ENCODE data around the gene CXCR1.

Gene CXCR1

GRCh38 chr2:218152777-218153176 is 14.0 kb downstream of the CXCR1 start:
- Histone ChIP-seq H3K79me2 (ENCODE audit: control insufficient read depth, insufficient read depth, low read length, poor library complexity) (no peaks in the 10 kb centered on the region), H3K14ac (ENCODE audit: low read length) (no peak overlapping the region), H3K4me2 (ENCODE audit: low read length) (no peak overlapping the region), H4K12ac (ENCODE audit: low read depth, low read length) (no peak overlapping the region), H3K4me1 (ENCODE audit: control insufficient read depth in 1 of 2, insufficient read depth in 2 of 2, low read length in 2 of 2) (peaks cover 4 to 10% of the 10 kb centered on the region in 2 experiments), H2AK5ac (ENCODE audit: low read length) (no peak overlapping the region), H3K23ac (ENCODE audit: low read length) (no peak overlapping the region), H4K91ac (ENCODE audit: low read depth, low read length) (no peak overlapping the region), H2BK120ac (ENCODE audit: insufficient read depth, low read length, poor library complexity) (no peak overlapping the region), H2BK5ac (ENCODE audit: low read depth, low read length, poor library complexity) (no peak overlapping the region), H3K18ac (ENCODE audit: low read length) (no peak overlapping the region), H3K27ac (ENCODE audit: low read depth, low read length) (no peak overlapping the region), H4K8ac (ENCODE audit: low read depth, low read length) (no peak overlapping the region), H3K4ac (ENCODE audit: low read depth, low read length) (no peak overlapping the region), H3K36me3 (ENCODE audit: control insufficient read depth in 1 of 2, insufficient read depth in 2 of 2, low read length in 2 of 2) (no peaks in the 10 kb centered on the region), H3K79me1 (ENCODE audit: low read length) (peaks cover 1% of the 10 kb centered on the region), H3K27me3 (ENCODE audit: insufficient read depth, low read length) (no peaks in the 10 kb centered on the region), H3K4me3 (ENCODE audit: low read depth, low read length) (no peak overlapping the region), H3K9ac (ENCODE audit: low read length) (no peak overlapping the region), H3K9me3 (ENCODE audit: insufficient read depth, low read depth, low read length) (no peaks in the 10 kb centered on the region), H2AFZ (ENCODE audit: insufficient read depth, low read length, poor library complexity) (no peak overlapping the region), H2BK12ac (ENCODE audit: low read length) (no peak overlapping the region)
- no CpG with 5 or more reads among the region's 1 CpG for WGBS (ENCODE audit: extremely low coverage, insufficient coverage, insufficient read length)
- peak in 1 of 2 donors; percentile 28 for DNase-seq

- no peak overlapping the region for H3K14ac ChIP-seq (ENCODE audit: low read length)
- H3K23ac ChIP-seq (ENCODE audit: low read length) = no peak overlapping the region
- H3K9ac ChIP-seq (ENCODE audit: low read length) = no peak overlapping the region
- peaks cover 4 to 10% of the 10 kb centered on the region in 2 experiments for H3K4me1 ChIP-seq (ENCODE audit: control insufficient read depth in 1 of 2, insufficient read depth in 2 of 2, low read length in 2 of 2)
- H3K36me3 ChIP-seq (ENCODE audit: control insufficient read depth in 1 of 2, insufficient read depth in 2 of 2, low read length in 2 of 2) = no peaks in the 10 kb centered on the region
- H3K18ac ChIP-seq (ENCODE audit: low read length) = no peak overlapping the region
- H2AK5ac ChIP-seq (ENCODE audit: low read length) = no peak overlapping the region
- no peak overlapping the region for H3K27ac ChIP-seq (ENCODE audit: low read depth, low read length)
- H2BK12ac ChIP-seq (ENCODE audit: low read length) = no peak overlapping the region
- H3K9me3 ChIP-seq (ENCODE audit: insufficient read depth, low read depth, low read length) = no peaks in the 10 kb centered on the region
- DNase-seq = peak; percentile 86 to 92
- H2AFZ ChIP-seq (ENCODE audit: insufficient read depth, low read length, poor library complexity) = no peak overlapping the region
- H3K4me3 ChIP-seq (ENCODE audit: low read depth, low read length) = no peak overlapping the region
- no peak overlapping the region for H4K91ac ChIP-seq (ENCODE audit: low read depth, low read length)
- H3K79me1 ChIP-seq (ENCODE audit: low read length) = peaks cover 1% of the 10 kb centered on the region
- no peaks in the 10 kb centered on the region for H3K27me3 ChIP-seq (ENCODE audit: insufficient read depth, low read length)
- no peaks in the 10 kb centered on the region for H3K79me2 ChIP-seq (ENCODE audit: control insufficient read depth, insufficient read depth, low read length, poor library complexity)
- no peak overlapping the region for H2BK120ac ChIP-seq (ENCODE audit: insufficient read depth, low read length, poor library complexity)
- H3K4me2 ChIP-seq (ENCODE audit: low read length) = no peak overlapping the region
- no peak overlapping the region for H2BK5ac ChIP-seq (ENCODE audit: low read depth, low read length, poor library complexity)
- H4K8ac ChIP-seq (ENCODE audit: low read depth, low read length) = no peak overlapping the region
- no CpG with 5 or more reads among the region's 8 CpGs for WGBS (ENCODE audit: extremely low coverage, insufficient coverage, insufficient read length)
- no peak overlapping the region for H4K12ac ChIP-seq (ENCODE audit: low read depth, low read length)
- no peak overlapping the region for H3K4ac ChIP-seq (ENCODE audit: low read depth, low read length)
These were observed 14.6 kb downstream of the CXCR1 start for GRCh38 chr2:218152172-218152571.

GRCh38 chr2:218149848-218150440 is 16.8 kb downstream of the CXCR1 start:
- Histone ChIP-seq H3K79me1 (ENCODE audit: low read length) (peaks cover 1% of the 10 kb centered on the region), H3K4ac (ENCODE audit: low read depth, low read length) (no peak overlapping the region), H2AFZ (ENCODE audit: insufficient read depth, low read length, poor library complexity) (no peak overlapping the region), H3K36me3 (ENCODE audit: control insufficient read depth in 1 of 2, insufficient read depth in 2 of 2, low read length in 2 of 2) (no peaks in the 10 kb centered on the region), H3K18ac (ENCODE audit: low read length) (no peak overlapping the region), H4K91ac (ENCODE audit: low read depth, low read length) (no peak overlapping the region), H3K27ac (ENCODE audit: low read depth, low read length) (no peak overlapping the region), H3K4me1 (ENCODE audit: control insufficient read depth in 1 of 2, insufficient read depth in 2 of 2, low read length in 2 of 2) (peaks cover 4 to 10% of the 10 kb centered on the region in 2 experiments), H2AK5ac (ENCODE audit: low read length) (no peak overlapping the region), H2BK12ac (ENCODE audit: low read length) (no peak overlapping the region), H3K79me2 (ENCODE audit: control insufficient read depth, insufficient read depth, low read length, poor library complexity) (no peaks in the 10 kb centered on the region), H3K4me3 (ENCODE audit: low read depth, low read length) (no peak overlapping the region), H3K27me3 (ENCODE audit: insufficient read depth, low read length) (no peaks in the 10 kb centered on the region), H2BK120ac (ENCODE audit: insufficient read depth, low read length, poor library complexity) (no peak overlapping the region), H3K4me2 (ENCODE audit: low read length) (no peak overlapping the region), H4K12ac (ENCODE audit: low read depth, low read length) (no peak overlapping the region), H3K9me3 (ENCODE audit: insufficient read depth, low read depth, low read length) (peaks cover 1% of the 10 kb centered on the region), H3K23ac (ENCODE audit: low read length) (no peak overlapping the region), H2BK5ac (ENCODE audit: low read depth, low read length, poor library complexity) (no peak overlapping the region), H3K9ac (ENCODE audit: low read length) (no peak overlapping the region), H4K8ac (ENCODE audit: low read depth, low read length) (no peak overlapping the region), H3K14ac (ENCODE audit: low read length) (no peak overlapping the region)
- no CpG with 5 or more reads among the region's 5 CpGs for WGBS (ENCODE audit: extremely low coverage, insufficient coverage, insufficient read length)
- DNase-seq = no peak

- H3K27ac ChIP-seq (ENCODE audit: low read depth, low read length) = no peak overlapping the region
- no peak overlapping the region for H3K23ac ChIP-seq (ENCODE audit: low read length)
- no peak overlapping the region for H3K4me3 ChIP-seq (ENCODE audit: low read depth, low read length)
- H4K8ac ChIP-seq (ENCODE audit: low read depth, low read length) = no peak overlapping the region
- no CpG with 5 or more reads among the region's 5 CpGs for WGBS (ENCODE audit: extremely low coverage, insufficient coverage, insufficient read length)
- peak in 1 of 2 donors; percentile 70 for DNase-seq
- H2AK5ac ChIP-seq (ENCODE audit: low read length) = no peak overlapping the region
- no peak overlapping the region for H4K12ac ChIP-seq (ENCODE audit: low read depth, low read length)
- no peak overlapping the region for H2BK120ac ChIP-seq (ENCODE audit: insufficient read depth, low read length, poor library complexity)
- peaks cover 1% of the 10 kb centered on the region for H3K9me3 ChIP-seq (ENCODE audit: insufficient read depth, low read depth, low read length)
- no peaks in the 10 kb centered on the region for H3K27me3 ChIP-seq (ENCODE audit: insufficient read depth, low read length)
- no peak overlapping the region for H3K9ac ChIP-seq (ENCODE audit: low read length)
- no peak overlapping the region for H3K4me2 ChIP-seq (ENCODE audit: low read length)
- H2AFZ ChIP-seq (ENCODE audit: insufficient read depth, low read length, poor library complexity) = no peak overlapping the region
- no peak overlapping the region for H2BK12ac ChIP-seq (ENCODE audit: low read length)
- H3K79me2 ChIP-seq (ENCODE audit: control insufficient read depth, insufficient read depth, low read length, poor library complexity) = no peaks in the 10 kb centered on the region
- peaks cover 1% of the 10 kb centered on the region for H3K79me1 ChIP-seq (ENCODE audit: low read length)
- H2BK5ac ChIP-seq (ENCODE audit: low read depth, low read length, poor library complexity) = no peak overlapping the region
- H4K91ac ChIP-seq (ENCODE audit: low read depth, low read length) = no peak overlapping the region
- H3K4me1 ChIP-seq (ENCODE audit: control insufficient read depth in 1 of 2, insufficient read depth in 2 of 2, low read length in 2 of 2) = peaks cover 4 to 10% of the 10 kb centered on the region in 2 experiments
- H3K36me3 ChIP-seq (ENCODE audit: control insufficient read depth in 1 of 2, insufficient read depth in 2 of 2, low read length in 2 of 2) = no peaks in the 10 kb centered on the region
- H3K14ac ChIP-seq (ENCODE audit: low read length) = no peak overlapping the region
- H3K18ac ChIP-seq (ENCODE audit: low read length) = no peak overlapping the region
- no peak overlapping the region for H3K4ac ChIP-seq (ENCODE audit: low read depth, low read length)
These were observed 17.7 kb downstream of the CXCR1 start for GRCh38 chr2:218149098-218149497.
